ENCODE results near the gene ZNF451. TPM values are rescaled to one million over a fixed set of nuclear protein-coding genes. Genes with fewer than 3 reads are reported as not detected.
A peak's percentile ranks its signal among the peaks of the same experiment; 100 is the strongest.

Gene ZNF451
- total and polyA plus RNA-seq, 2 experiments from 2014 or later: 15.8 to 63.4 TPM

GRCh38 chr6:57147401-57147800 is 57.4 kb downstream of the ZNF451 start:
- WGBS (ENCODE audit: low lambda C conversion rate, missing lambda C conversion rate): 77% methylated on average over 5 of the region's 5 CpGs
- no peaks in the 10 kb centered on the region for H3K4me1 ChIP-seq (ENCODE audit: insufficient read depth)
- H3K9me3 ChIP-seq (ENCODE audit: low read depth): no peaks in the 10 kb centered on the region
- peaks cover 15% of the 10 kb centered on the region for H3K79me2 ChIP-seq
- peak; percentile 4 for DNase-seq (ENCODE audit: low spot score)
- no peaks in the 10 kb centered on the region for H3K36me3 ChIP-seq (replicated peaks; ENCODE audit: insufficient read depth, low read depth)
- no peak overlapping the region for H3K4me3 ChIP-seq
- H3K9me2 ChIP-seq (replicated peaks; ENCODE audit: insufficient read depth): no peaks in the 10 kb centered on the region
- no peaks in the 10 kb centered on the region for H3K27me3 ChIP-seq
- H2AFZ ChIP-seq: no peak overlapping the region
- H4K20me1 ChIP-seq (ENCODE audit: insufficient read depth, poor library complexity, severe bottlenecking): no peaks in the 10 kb centered on the region
- peak overlapping the region; percentile 35 for H3K4me2 ChIP-seq
- TF ChIP-seq CTCF (IDR thresholded peaks at IDR 0.05; ENCODE audit: poor library complexity) (no peak), EZH2 (IDR thresholded peaks at IDR 0.05; ENCODE audit: borderline replicate concordance) (no peak), EZH2phosphoT487 (IDR thresholded peaks at IDR 0.05; ENCODE audit: low read depth, severe bottlenecking, unreplicated experiment) (no peak)
- H3K27ac ChIP-seq: no peak overlapping the region

GRCh38 chr6:57147955-57148858 is 58.2 kb downstream of the ZNF451 start:
- no peaks in the 10 kb centered on the region for H3K36me3 ChIP-seq (replicated peaks; ENCODE audit: insufficient read depth, low read depth)
- H3K4me1 ChIP-seq (ENCODE audit: insufficient read depth): no peaks in the 10 kb centered on the region
- peaks cover 15% of the 10 kb centered on the region for H3K79me2 ChIP-seq
- no peak for DNase-seq (ENCODE audit: low spot score)
- no peaks in the 10 kb centered on the region for H4K20me1 ChIP-seq (ENCODE audit: insufficient read depth, poor library complexity, severe bottlenecking)
- TF ChIP-seq EZH2phosphoT487 (IDR thresholded peaks at IDR 0.05; ENCODE audit: low read depth, severe bottlenecking, unreplicated experiment): no peak
- no peak for TF ChIP-seq CTCF (IDR thresholded peaks at IDR 0.05; ENCODE audit: poor library complexity)
- no peak for TF ChIP-seq EZH2 (IDR thresholded peaks at IDR 0.05; ENCODE audit: borderline replicate concordance)
- H3K27ac ChIP-seq: no peak overlapping the region
- H3K9me3 ChIP-seq (ENCODE audit: low read depth): no peaks in the 10 kb centered on the region
- no peak overlapping the region for H3K4me3 ChIP-seq
- 89% methylated on average over 7 of the region's 7 CpGs for WGBS (ENCODE audit: low lambda C conversion rate, missing lambda C conversion rate)
- no peaks in the 10 kb centered on the region for H3K27me3 ChIP-seq
- no peaks in the 10 kb centered on the region for H3K9me2 ChIP-seq (replicated peaks; ENCODE audit: insufficient read depth)
- H3K4me2 ChIP-seq: no peak overlapping the region
- H2AFZ ChIP-seq: no peak overlapping the region

GRCh38 chr6:57158658-57159057 is 68.7 kb downstream of the ZNF451 start:
- H3K27ac ChIP-seq: no peak overlapping the region

More at GRCh38 chr6:57158658-57159057, 68.7 kb downstream of the ZNF451 start:
- H3K36me3 ChIP-seq (replicated peaks; ENCODE audit: insufficient read depth, low read depth): no peaks in the 10 kb centered on the region
- H2AFZ ChIP-seq: no peak overlapping the region
- no peak overlapping the region for H3K4me2 ChIP-seq
- H3K9me2 ChIP-seq (replicated peaks; ENCODE audit: insufficient read depth): no peaks in the 10 kb centered on the region
- no peaks in the 10 kb centered on the region for H4K20me1 ChIP-seq (ENCODE audit: insufficient read depth, poor library complexity, severe bottlenecking)
- H3K27me3 ChIP-seq: no peaks in the 10 kb centered on the region
- H3K79me2 ChIP-seq: no peaks in the 10 kb centered on the region
- H3K9me3 ChIP-seq (ENCODE audit: low read depth): no peaks in the 10 kb centered on the region
- no peak overlapping the region for H3K4me3 ChIP-seq
- no peak for DNase-seq (ENCODE audit: low spot score)
- TF ChIP-seq EZH2phosphoT487 (IDR thresholded peaks at IDR 0.05; ENCODE audit: low read depth, severe bottlenecking, unreplicated experiment) (no peak), EZH2 (IDR thresholded peaks at IDR 0.05; ENCODE audit: borderline replicate concordance) (no peak), CTCF (IDR thresholded peaks at IDR 0.05; ENCODE audit: poor library complexity) (no peak)
- H3K4me1 ChIP-seq (ENCODE audit: insufficient read depth): no peaks in the 10 kb centered on the region

Data from hepatocyte (in vitro differentiated cells).